HG02870 (cell line): ENCODE results near the gene ADGRL1.
A peak's percentile ranks its signal among the peaks of the same experiment; 100 is the strongest.

ENCODE experiments used
- ATAC-seq: cut with Tn5 transposase; IDR thresholded peaks from one replicate; pipeline ENCODE4 v1.9.1; 2021; ENCODE audit warnings: mild to moderate bottlenecking, moderate library complexity; ENCODE audit not compliant: unreplicated experiment

ADGRL1 gene

GRCh38 chr19:14142262-14143190 is 63.4 kb downstream of the ADGRL1 start:
- no peak for ATAC-seq

- no peak for ATAC-seq
Measured at GRCh38 chr19:14141041-14141440, 64.9 kb downstream of the ADGRL1 start.

- no peak for ATAC-seq
Measured at GRCh38 chr19:14139944-14140343, 66.0 kb downstream of the ADGRL1 start.

- no peak for ATAC-seq
Measured at GRCh38 chr19:14138576-14139265, 67.2 kb downstream of the ADGRL1 start.

- peak; percentile 75 for ATAC-seq
Measured at GRCh38 chr19:14136509-14137281, 69.3 kb downstream of the ADGRL1 start, which contains the start of gene ASF1B. TSS of gene ASF1B (minus strand) at chr19:14136589. CDS start at chr19:14136456, 133 bp downstream.

GRCh38 chr19:14135985-14136508 is 69.9 kb downstream of the ADGRL1 start:
- no peak for ATAC-seq

GRCh38 chr19:14135355-14135754 is 70.6 kb downstream of the ADGRL1 start:
- no peak for ATAC-seq

GRCh38 chr19:14127929-14128509 is 78.0 kb downstream of the ADGRL1 start:
- no peak for ATAC-seq

GRCh38 chr19:14127176-14127575 is 78.8 kb downstream of the ADGRL1 start:
- ATAC-seq, result no peak

GRCh38 chr19:14122924-14123323 is 83.0 kb downstream of the ADGRL1 start:
- no peak for ATAC-seq

- no peak for ATAC-seq
Measured at GRCh38 chr19:14120497-14120780, 85.5 kb downstream of the ADGRL1 start.

GRCh38 chr19:14119644-14120496 is 86.1 kb downstream of the ADGRL1 start:
- ATAC-seq, result no peak

- no peak for ATAC-seq
Measured at GRCh38 chr19:14119146-14119545, 86.8 kb downstream of the ADGRL1 start.

- ATAC-seq, result peak; percentile 21
Measured at GRCh38 chr19:14118165-14119051, 87.6 kb downstream of the ADGRL1 start.

GRCh38 chr19:14117668-14118164 is 88.3 kb downstream of the ADGRL1 start, which contains the start of gene PRKACA:
TSS of gene PRKACA (minus strand) at chr19:14117762. CDS start at chr19:14117547, 215 bp downstream.
- peak; percentile 92 for ATAC-seq

GRCh38 chr19:14116918-14117578 is 88.9 kb downstream of the ADGRL1 start:
- no peak for ATAC-seq

GRCh38 chr19:14116525-14116917 is 89.4 kb downstream of the ADGRL1 start:
- no peak for ATAC-seq

GRCh38 chr19:14115756-14116155 is 90.2 kb downstream of the ADGRL1 start:
- ATAC-seq, result no peak
